ENCODE measurements around the gene MYL11.

Gene MYL11

GRCh38 chr16:30367349-30368009, 7.1 kb upstream of the MYL11 start:
- H3K9me2 ChIP-seq (replicated peaks; ENCODE audit: insufficient read depth, low read length): no peaks in the 10 kb centered on the region
- H3K36me3 ChIP-seq (replicated peaks; ENCODE audit: insufficient read depth, low read length): no peaks in the 10 kb centered on the region
- H3F3A ChIP-seq (ENCODE audit: insufficient read depth, low read length): peaks cover 14% of the 10 kb centered on the region
- no peak overlapping the region for H2AFZ ChIP-seq (ENCODE audit: low read length)
- no peak for TF ChIP-seq EZH2 (optimal IDR thresholded peaks at IDR 0.05; ENCODE audit: low read depth, low read length)
- H3K4me1 ChIP-seq (ENCODE audit: low read length): peaks cover 18% of the 10 kb centered on the region
- peak overlapping the region; percentile 81; the same call in 1 of the 2 replicates for H3K9ac ChIP-seq (ENCODE audit: low read length)
- peaks cover 13% of the 10 kb centered on the region for H4K20me1 ChIP-seq (ENCODE audit: insufficient read depth, low read length)
- DNase-seq: no peak
- H3K9me3 ChIP-seq (replicated peaks; ENCODE audit: insufficient read depth, low read length): no peaks in the 10 kb centered on the region
- peaks cover 74% of the 10 kb centered on the region for H3K79me2 ChIP-seq (ENCODE audit: low read length)
- H3K4me2 ChIP-seq (ENCODE audit: low read depth, low read length): peak overlapping the region; percentile 97
- H3K27me3 ChIP-seq (replicated peaks; ENCODE audit: insufficient read depth, low read length): no peaks in the 10 kb centered on the region
- peak overlapping the region; percentile 96 for H3K4me3 ChIP-seq (ENCODE audit: low read length)
- no peak overlapping the region for H3K27ac ChIP-seq (ENCODE audit: low read length)

- H2AFZ ChIP-seq (ENCODE audit: low read length): no peak overlapping the region
- H3K9ac ChIP-seq (ENCODE audit: low read length): peak overlapping the region; percentile 81; the same call in 1 of the 2 replicates
- no peaks in the 10 kb centered on the region for H3K27me3 ChIP-seq (replicated peaks; ENCODE audit: insufficient read depth, low read length)
- H3F3A ChIP-seq (ENCODE audit: insufficient read depth, low read length): peaks cover 14% of the 10 kb centered on the region
- no peak for DNase-seq
- TF ChIP-seq CTCF (IDR thresholded peaks at IDR 0.05; ENCODE audit: low read length) (no peak), EZH2 (optimal IDR thresholded peaks at IDR 0.05; ENCODE audit: low read depth, low read length) (no peak), EZH2phosphoT487 (IDR thresholded peaks at IDR 0.05; ENCODE audit: low read length) (no peak)
- no peak overlapping the region for H3K27ac ChIP-seq (ENCODE audit: low read length)
- peaks cover 13% of the 10 kb centered on the region for H4K20me1 ChIP-seq (ENCODE audit: insufficient read depth, low read length)
- H3K36me3 ChIP-seq (replicated peaks; ENCODE audit: insufficient read depth, low read length): no peaks in the 10 kb centered on the region
- peak overlapping the region; percentile 97 for H3K4me2 ChIP-seq (ENCODE audit: low read depth, low read length)
- H3K4me1 ChIP-seq (ENCODE audit: low read length): peaks cover 18% of the 10 kb centered on the region
- H3K4me3 ChIP-seq (ENCODE audit: low read length): peak overlapping the region; percentile 96
- H3K9me2 ChIP-seq (replicated peaks; ENCODE audit: insufficient read depth, low read length): no peaks in the 10 kb centered on the region
- H3K9me3 ChIP-seq (replicated peaks; ENCODE audit: insufficient read depth, low read length): no peaks in the 10 kb centered on the region
- peaks cover 66% of the 10 kb centered on the region for H3K79me2 ChIP-seq (ENCODE audit: low read length)
These were observed 6.3 kb upstream of the MYL11 start for GRCh38 chr16:30368122-30368791.

- no peak overlapping the region for H2AFZ ChIP-seq (ENCODE audit: low read length)
- H3K79me2 ChIP-seq (ENCODE audit: low read length): peaks cover 61% of the 10 kb centered on the region
- H3K9me2 ChIP-seq (replicated peaks; ENCODE audit: insufficient read depth, low read length): no peaks in the 10 kb centered on the region
- TF ChIP-seq CTCF (IDR thresholded peaks at IDR 0.05; ENCODE audit: low read length) (no peak), EZH2phosphoT487 (IDR thresholded peaks at IDR 0.05; ENCODE audit: low read length) (no peak), EZH2 (optimal IDR thresholded peaks at IDR 0.05; ENCODE audit: low read depth, low read length) (no peak)
- H3K36me3 ChIP-seq (replicated peaks; ENCODE audit: insufficient read depth, low read length): no peaks in the 10 kb centered on the region
- H3K4me3 ChIP-seq (ENCODE audit: low read length): peak overlapping the region; percentile 96
- peak overlapping the region; percentile 81 for H3K9ac ChIP-seq (ENCODE audit: low read length)
- no peaks in the 10 kb centered on the region for H3K27me3 ChIP-seq (replicated peaks; ENCODE audit: insufficient read depth, low read length)
- no peaks in the 10 kb centered on the region for H3K9me3 ChIP-seq (replicated peaks; ENCODE audit: insufficient read depth, low read length)
- H3F3A ChIP-seq (ENCODE audit: insufficient read depth, low read length): peaks cover 14% of the 10 kb centered on the region
- peaks cover 18% of the 10 kb centered on the region for H3K4me1 ChIP-seq (ENCODE audit: low read length)
- no peak for DNase-seq
- peak overlapping the region; percentile 97 for H3K4me2 ChIP-seq (ENCODE audit: low read depth, low read length)
- no peak overlapping the region for H3K27ac ChIP-seq (ENCODE audit: low read length)
- peaks cover 13% of the 10 kb centered on the region for H4K20me1 ChIP-seq (ENCODE audit: insufficient read depth, low read length)
These were observed 5.9 kb upstream of the MYL11 start for GRCh38 chr16:30368792-30369090.
